KG1 (cell line): ENCODE measurements around the gene IFT122.

Experiments
- DNase-seq: peaks from one replicate; lab custom pipeline; 2025; lab: John Stamatoyannopoulos, UW

The IFT122 gene

DNA sequence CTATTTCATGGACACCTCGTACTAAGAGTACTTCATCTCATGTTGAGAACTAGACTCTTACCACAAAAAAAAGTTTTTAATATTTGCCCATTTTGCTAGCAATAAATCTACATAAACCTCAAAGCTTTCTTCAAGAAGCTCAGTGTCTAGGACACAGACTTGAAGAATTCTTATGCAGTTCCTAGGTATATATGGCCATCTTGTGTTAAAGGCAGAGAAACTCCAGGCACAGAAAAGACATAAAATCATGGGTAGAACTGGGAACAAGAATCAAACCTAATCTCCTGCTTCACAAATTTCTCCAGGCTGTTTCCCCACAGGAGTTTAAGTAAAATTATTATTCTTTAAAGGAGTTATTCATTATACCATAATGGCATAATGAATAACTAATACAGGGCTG, 4.7 kb upstream of the IFT122 start:
- DNase-seq, result no peak

DNA sequence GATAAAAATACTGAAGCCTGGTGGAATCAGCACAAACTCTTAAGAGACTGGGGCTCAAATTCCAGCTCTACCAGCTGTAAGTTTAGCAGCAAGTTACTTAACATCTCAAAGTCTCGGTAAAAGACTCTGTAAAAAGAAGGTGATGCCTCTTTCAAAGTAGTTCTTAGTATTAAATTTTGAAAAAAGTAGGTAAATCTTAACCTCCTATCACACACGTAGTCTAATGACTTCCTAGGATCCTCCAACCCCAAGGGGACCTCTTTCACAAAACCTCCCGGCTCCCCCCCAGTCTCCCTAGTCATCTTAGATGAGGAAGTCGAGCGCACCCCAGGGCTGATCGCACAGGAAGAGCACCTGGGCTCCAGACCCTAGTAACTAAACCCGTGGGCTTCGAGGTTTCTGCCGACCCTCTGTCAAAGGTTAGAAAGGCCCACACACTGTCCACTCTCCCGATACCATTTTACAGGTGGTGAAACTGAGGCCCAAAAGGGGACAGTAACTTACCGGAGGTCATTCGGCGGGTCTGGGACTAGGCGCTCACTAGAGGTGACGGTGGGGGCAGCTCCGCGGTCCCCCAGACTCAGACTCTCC, 703 bp upstream of the IFT122 start:
- DNase-seq, result peak; percentile 65

DNA sequence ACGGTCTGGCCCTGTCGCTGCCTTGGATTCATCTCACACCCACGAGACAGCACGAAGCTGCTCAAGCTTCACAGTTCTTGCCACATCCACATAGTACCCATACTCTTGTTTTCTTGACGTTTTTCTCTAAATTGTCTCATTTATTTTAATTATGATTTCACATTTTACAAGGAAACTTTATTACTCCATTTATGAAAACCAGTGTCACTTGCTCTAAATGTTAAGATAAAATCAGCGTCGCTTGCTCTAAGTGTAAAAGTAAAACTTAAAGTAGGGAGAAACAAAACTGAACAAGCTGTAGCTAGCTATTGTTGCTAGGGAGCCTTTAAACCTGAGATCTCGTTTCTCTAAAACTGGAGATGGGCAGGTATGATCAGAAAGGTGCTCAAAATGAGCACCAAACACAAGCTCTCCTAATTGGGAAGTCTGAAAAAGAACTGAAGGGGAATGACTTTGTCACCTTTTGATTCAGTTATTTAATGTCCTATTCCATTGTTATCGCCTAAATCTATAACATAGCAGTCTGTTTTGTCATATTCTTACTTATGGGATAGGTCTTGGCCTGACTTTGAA, 680 bp downstream of the IFT122 start:
- DNase-seq, result no peak

DNA sequence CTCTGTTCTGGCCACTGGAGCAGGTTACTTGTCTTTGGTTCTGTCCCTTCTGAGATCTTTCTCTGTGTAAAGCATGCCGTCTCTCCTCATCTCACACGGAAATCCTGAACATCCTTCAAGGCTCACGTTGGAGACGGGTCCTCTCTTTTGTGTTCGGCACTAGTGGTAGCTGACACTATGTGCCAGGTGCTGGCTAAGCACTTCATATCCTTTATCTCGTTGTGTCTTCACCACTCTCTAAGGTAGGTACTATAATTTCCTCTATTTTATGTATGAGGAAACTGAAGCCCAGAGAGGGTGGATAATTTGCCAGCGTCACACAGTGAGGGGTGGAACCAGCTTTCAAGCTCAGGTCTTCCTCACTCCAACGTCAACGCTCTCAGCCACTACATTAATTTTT, 1.2 kb downstream of the IFT122 start:
- no peak for DNase-seq

DNA sequence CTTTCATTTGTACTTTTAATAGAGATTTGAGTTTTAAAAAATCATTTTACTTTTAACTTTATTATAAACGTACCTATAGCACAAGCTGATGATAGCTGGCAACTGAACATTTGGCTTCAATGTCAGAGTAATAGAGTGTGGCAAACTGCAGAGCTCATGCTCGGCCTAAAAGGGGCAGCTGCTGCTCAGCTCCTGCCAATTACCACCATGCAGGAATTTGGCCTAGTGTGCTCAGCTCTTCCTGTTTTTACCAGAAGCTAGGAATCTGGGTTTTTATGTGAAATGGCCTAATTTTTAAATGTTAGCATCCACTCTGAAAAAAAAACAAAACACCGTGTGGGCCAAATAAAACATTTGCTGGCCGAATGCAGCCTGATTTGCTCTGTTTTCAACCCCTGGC, 1.8 kb downstream of the IFT122 start:
- DNase-seq, result no peak

DNA sequence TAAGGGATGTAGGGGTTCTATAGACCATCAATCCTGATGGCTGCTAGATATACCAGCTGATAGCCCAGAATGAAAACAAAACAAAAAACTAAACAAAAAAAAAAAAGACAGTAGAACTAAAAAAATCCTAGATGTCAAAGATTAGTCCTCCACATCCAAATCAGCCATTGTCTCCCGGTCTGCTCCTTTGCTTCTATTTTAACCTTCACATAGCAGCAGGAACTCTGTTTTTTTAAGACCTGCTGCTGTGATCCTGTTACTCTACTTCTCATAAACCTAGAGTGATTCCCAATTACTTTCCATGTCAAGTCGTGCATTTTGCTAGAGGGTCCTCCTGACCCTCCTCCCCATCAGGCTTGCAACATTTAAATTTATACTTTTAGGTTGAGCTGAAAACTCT, 2.5 kb downstream of the IFT122 start:
- no peak for DNase-seq

DNA sequence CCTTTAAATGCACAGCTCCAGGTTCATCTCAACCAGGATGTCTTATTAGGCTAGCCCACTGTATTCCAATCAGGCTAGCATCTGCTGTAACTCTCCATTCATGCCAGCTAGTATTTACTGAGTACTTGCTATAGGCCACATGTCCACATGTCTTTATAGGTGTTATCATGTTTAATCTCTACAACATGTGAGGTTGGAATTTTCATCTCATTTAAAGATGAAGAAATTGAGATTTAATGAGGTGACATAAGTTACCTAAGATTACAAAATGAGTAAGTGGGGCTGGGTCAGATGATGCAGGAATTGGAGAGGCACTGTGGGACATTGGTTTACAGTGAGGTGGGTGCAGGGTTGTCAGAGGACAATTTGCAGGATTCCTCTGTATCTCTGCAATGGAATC, 2.9 kb downstream of the IFT122 start:
- DNase-seq, result no peak

DNA sequence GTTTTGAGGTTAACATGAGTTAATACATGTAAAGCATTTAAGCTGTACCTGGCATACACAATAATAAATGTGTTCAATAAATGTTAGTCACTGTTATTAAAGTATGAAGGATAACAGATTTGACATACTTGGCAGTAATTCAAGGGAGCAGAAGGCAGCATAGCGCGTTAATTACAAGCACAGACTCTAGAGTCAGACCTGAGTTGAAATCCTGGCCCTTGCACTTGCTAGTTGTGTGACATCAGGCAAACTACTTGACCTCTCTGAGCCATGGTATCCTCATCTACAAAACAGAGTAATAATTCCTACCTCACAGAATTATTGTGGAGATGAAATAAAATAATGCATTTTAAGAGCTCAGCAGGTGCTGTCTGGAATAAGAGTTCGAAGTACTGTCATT, 5.4 kb downstream of the IFT122 start:
- no peak for DNase-seq

DNA sequence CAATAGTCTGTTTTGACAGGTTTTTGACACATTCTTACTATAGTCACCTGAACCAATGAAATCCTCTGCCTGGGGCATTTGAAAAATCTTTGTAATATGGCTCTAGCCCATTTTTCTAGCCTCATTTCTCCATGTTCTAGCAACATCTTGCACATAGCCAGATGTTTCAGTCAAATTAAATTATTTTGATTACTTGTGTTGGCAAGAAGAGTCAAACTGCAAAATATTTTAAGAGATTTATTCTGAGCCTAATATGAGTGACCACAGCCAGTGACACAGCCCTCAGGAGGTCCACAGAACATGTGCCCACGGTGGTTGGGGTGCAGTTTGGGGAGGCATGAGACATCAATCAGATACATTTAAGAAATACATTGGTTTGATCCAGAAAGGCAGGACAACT, 6.9 kb downstream of the IFT122 start:
- no peak for DNase-seq

DNA sequence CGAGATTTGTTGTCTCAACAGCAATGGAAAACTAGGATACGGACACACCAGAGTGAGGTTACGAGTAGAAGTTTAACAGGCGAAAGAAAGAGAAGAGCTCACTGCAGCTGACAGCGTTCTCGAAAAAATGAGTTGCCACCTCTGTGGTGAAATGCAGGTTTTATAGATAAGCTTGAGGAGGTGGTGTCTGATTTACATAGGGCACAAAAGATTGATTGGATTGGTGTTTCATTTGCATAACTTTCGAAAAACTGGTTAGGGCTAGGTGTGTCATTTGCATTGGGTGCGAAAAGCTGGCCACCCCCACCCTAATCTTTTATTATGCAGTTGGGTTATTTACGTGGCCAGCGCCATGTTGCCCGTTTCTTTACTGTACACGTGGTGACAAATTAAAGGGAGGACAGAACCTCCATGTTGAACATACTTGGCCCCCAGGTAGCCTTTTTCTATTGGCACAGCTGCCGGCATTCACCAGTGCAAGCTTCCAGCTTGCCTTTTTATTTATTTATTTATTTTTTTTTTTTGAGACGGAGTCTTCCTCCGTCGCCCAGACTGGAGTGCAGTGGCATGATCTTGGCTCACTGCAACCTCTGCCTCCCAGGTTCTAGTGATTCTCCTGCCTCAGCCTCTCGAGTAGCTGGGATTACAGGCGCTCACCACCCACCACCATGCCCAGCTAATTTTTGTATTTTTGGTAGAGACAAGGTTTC, 8.3 kb downstream of the IFT122 start:
- DNase-seq, result no peak

DNA sequence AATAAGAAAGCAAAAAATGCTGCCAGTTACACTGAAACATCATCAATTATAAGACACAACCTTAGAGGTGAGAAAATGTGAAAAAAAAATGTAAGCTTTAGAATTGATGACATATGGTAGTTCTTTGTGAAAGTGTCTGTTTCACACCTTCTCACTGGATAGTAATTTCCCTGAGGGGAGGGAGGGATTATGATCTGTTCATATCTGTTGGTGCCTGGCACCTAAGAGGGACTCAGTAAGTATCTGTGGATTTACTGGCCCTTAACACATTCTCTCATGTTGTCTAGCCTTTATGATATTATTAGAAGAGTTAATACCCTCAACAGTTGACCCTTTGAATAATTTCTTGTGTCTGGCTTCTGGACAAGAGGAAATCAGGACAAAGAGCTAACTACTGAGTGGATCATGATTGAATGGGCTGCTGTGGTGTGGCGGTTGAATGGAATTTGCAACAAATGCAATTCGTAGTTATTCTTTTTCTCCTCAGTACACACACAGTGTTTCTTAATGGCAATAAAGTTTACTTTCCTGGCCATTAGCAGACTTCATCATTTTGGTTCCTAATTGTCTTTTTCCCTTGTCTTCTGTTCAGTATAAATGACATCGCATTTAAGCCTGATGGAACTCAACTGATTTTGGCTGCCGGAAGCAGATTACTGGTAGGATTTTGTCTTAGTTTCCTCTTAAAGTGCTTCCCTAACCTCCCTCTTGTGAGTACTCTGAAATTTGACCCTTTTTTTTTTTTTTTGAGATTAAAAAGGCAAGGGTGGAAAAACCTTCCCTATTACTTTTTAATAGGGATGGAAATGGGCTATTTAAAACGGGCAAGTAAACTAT, 9.5 kb downstream of the IFT122 start:
- DNase-seq, result no peak

DNA sequence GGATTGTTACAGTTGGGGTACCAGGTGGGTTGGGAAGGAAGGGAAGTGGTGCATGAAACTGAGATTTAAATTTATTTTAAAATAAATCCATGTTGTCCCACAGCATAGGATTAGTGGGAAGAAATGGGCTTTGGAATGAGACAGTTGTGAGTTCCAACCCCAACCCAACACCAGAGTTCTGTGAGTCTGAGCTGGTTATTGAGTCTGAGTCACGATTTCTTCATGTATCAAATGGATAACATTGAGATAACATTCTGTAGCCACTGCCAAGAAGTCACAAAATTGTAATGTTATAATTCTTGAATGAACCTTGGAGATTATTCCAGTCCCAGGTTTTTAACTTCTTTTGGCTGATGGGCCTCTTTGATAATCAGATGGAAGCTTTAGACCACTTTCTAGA, 13.7 kb downstream of the IFT122 start:
- DNase-seq, result no peak

DNA sequence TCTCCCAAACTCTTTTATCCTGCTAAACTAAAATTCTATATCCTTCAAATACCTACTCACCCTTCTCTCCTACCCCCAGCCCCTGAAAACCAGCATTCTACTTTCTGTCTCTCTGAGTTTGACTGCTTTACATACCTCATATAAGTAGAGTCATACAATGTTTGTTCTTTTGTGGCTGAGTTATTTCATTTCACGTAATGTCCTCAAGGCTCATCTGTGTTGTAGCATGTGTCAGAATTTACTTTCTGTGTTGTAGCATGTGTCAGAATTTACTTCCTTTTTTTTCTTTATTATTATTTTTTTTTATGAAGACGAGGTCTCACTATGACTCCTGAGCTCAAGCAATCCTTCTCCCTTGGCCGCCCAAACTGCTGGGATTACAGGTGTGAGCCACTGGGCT, 20.1 kb downstream of the IFT122 start:
- DNase-seq, result no peak

DNA sequence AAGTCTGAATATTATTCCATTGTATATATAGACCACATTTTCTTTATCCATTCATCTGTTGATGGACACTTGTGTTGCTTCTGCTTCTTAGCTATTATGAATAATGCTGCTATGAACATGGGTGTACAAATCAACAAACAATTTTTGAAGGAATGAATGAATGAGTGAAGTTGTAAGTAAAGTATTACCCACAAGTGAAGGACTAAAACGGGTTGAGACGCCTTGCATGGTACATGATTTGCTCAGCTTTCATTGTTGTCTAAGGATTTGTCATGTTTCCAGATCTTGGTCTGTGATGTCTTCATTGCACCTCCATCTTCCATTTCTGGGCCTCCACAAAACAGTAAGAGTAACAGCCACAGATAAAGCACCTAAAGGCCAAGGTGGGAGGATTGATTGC, 20.5 kb downstream of the IFT122 start:
- no peak for DNase-seq

DNA sequence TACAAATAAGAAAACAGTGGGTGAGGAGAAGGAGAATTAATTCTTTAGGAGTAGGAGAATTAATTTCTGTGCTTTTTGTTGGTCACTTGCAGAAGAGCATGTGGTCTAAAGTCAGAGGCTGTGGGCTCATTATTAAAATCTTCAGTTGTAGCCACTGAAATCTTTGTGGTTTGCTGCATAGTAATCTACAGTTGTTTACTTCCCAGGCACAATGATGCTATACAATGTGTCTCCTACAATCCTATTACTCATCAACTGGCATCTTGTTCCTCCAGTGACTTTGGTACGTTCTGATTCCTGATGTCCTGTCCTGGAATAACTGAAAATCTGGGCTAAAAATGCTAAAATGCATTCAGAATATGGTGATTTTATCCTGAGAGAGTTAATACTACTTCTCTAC, 21.0 kb downstream of the IFT122 start:
- DNase-seq, result no peak

DNA sequence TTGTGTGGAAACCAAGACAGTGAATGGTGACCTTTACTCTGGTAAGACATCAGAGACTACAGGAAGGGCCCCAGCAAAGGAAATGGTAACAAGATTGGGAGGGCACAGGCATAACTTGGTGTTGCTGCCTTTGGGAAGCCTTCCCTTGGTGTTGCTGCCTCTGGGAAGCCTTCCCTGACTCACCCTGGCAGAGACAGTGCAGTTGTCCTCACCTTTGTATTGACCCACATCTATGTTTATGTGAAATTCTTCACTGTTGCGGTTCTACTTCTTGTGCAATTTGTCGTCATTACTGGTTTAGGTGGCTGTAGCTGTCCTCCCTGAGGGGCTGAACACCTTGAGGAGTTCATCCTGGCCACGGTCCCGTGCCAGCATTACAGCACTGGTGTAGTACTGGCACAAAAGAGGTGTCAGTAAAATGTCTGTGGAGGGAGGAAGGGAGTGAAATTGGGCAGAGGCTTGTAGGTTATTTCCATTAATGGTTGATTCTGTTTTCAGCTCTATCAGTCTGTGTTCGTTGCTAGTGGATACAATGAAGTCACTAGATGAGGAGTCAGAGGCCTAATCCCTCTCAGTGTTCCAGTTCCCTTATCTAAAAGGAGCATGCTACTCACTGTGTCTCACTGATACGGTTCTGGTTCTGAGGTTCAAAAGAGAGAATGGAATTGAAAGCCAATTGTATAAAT, 21.6 kb downstream of the IFT122 start:
- no peak for DNase-seq

DNA sequence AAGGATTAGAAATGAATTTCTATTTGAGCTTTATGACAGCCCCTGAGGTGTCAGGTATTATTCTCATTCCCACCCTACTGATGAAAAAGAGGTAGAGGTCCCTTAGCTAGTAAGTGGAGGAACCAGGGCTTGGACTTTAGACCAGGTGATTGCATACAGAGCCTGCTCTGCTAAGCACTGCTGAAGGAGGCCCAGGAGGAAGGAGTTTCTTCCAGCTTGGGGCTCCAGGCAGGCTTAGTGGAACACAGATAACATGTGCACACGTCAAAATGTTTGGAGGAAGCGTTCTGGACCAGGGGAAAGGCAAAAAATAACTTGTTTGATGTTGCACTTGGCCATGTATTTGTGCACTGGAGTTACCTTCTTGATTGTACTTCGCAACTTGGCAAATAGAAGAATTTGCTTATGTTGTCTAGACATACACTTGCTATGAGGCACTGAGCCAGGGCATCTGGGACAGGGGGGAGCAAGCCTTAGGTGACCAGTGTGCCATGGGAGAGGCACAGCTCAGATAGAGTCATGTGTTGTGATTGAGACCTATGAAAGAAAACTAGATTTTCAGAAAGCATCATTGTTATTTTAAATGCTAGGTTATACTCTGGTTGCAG, 22.4 kb downstream of the IFT122 start:
- no peak for DNase-seq

DNA sequence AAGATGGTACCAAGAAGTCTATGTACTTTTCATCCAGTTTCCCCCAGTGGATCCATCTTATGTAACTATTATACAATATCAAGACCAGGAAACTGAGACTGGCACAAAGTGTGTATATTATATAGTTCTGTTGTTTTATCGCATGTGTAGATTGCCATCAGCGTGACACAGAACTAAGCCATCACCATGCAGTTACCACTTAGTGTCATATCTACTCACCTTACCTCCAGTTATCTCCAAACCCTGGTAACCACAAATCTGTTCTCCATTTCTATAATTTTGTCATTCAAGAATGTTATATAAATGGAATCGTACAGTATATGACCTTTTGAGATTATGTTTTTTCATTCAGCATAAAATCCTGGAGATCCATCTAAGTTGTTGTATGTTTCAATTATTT, 23.1 kb downstream of the IFT122 start:
- DNase-seq, result no peak

DNA sequence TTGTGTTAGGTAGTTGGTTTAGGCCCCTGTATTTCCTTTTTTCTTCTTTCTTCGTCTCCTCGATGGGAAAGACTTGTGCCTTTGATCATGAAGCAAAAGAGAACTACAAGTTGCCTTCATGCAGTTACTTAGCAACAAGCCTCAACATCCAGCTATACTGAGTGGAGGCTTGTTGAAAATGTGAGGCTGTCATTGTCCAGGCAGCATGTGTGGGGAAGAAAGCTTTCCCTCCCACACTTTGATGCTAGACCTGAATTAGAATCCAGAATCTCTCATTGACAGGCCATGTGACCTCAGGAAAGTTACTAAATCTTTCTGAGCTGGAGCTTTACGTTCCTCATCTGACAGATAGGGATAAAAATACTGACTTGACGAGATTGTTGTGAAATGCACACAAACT, 23.7 kb downstream of the IFT122 start:
- DNase-seq, result no peak

DNA sequence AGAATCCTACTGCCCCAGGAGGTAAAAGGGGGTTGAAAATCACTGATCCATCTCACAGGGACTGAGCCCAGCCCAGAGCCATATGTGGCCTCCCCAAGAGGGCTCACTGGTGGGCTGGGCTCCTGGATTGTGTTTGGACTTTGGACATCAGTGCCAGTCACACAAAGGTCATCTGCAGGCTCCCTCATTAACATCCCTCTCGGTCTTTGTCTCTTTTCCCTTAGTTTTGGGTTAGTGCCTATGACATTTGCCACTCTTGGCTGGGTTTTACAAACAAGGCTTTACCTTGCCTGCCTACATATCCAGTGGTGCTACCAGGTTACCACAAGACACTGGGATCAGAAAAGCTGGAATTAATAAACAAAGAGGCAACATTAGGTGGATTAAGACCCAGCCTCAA, 27.9 kb downstream of the IFT122 start:
- no peak for DNase-seq

DNA sequence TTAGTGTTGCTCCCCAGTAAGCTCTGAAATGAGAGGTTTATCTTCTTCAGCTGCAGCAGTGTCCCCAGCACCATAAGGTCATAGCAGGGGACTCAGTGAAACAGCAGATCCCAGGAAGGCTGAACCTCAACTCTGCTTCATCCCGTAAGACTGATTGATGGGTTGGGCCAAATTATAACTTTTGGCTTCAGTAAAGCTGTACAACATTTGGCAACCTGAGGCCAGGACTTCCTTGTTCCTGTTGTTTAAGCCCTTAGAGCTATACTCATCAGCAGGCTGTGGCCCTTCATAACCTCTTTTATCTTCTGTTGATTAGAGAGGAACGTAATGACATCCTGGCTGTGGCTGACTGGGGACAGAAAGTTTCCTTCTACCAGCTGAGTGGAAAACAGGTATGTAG, 29.0 kb downstream of the IFT122 start:
- no peak for DNase-seq

DNA sequence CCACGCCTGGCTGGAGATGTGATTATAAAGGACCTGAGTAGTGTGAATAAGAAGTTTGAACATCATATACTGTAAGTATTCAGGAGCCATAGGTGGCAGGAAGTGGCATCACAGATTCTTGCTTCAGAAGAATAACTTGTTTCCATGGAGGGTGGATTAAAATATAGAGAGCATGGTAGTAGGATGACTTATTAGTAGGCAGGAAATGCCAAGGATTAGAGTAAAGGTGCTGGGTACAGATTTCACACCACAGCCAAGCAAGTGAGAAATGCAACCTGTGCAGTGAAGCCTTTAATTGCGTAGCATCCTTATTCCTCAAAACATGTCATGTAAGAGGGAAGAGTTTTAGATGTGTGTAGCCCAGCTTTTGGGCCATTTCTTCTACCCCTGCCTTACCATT, 30.8 kb downstream of the IFT122 start:
- DNase-seq, result no peak
